CD4-positive, CD25-positive, alpha-beta regulatory T cell (primary cell): ENCODE data around the gene PTPRN2. TPM values are rescaled to one million over a fixed set of nuclear protein-coding genes. Genes with fewer than 3 reads are reported as not detected.

Source experiments
- ATAC-seq, 2 donors: fragments of 150-1000 bp; cut with Tn5 transposase; one replicate each; pipeline ENCODE4 v1.10.0; 2021; ENCODE audit warnings: low read depth in 2 of 2, moderate number of reproducible peaks in 2 of 2, moderate library complexity in 1 of 2
- DNase-seq, 3 donors: peaks; one replicate each; pipeline versions ENCODE4 v3.0.0 to v3.0.0-alpha.2; 2012 to 2022; ENCODE audit warnings: mixed read lengths in 1 of 3
- H3K27ac ChIP-seq: one replicate; pipeline ENCODE4 v1.7.0; 2013; ENCODE audit warnings: mild to moderate bottlenecking, low read length; ENCODE audit not compliant: insufficient read depth, poor library complexity, severe bottlenecking
- H3K27me3 ChIP-seq: one replicate; pipeline ENCODE4 v1.7.0; 2013; ENCODE audit warnings: low read length; ENCODE audit not compliant: control insufficient read depth, insufficient read depth
- H3K36me3 ChIP-seq: one replicate; pipeline ENCODE4 v1.7.0; 2013; ENCODE audit warnings: mild to moderate bottlenecking, low read length, moderate library complexity; ENCODE audit not compliant: control insufficient read depth, insufficient read depth
- H3K4me1 ChIP-seq: 2 replicates; pipeline ENCODE4 v1.7.0; 2013; ENCODE audit warnings: mild to moderate bottlenecking, low read length; ENCODE audit not compliant: insufficient read depth, control insufficient read depth, poor library complexity, severe bottlenecking
- H3K4me3 ChIP-seq: one replicate; pipeline ENCODE4 v1.7.0; 2013; ENCODE audit warnings: low read depth, mild to moderate bottlenecking, low read length, moderate library complexity
- H3K9me3 ChIP-seq, 2 experiments: 1 replicate in 1 of 2; 2 replicates in 1 of 2; pipeline ENCODE4 v1.7.0; 2013; ENCODE audit warnings: low read length in 2 of 2, mild to moderate bottlenecking in 1 of 2, moderate library complexity in 1 of 2; ENCODE audit not compliant: control insufficient read depth in 2 of 2
- H3K27ac Mint-ChIP-seq, 3 donors: one replicate each; pipeline ENCODE4 v1.8.0; 2020 to 2022; ENCODE audit warnings: mild to moderate bottlenecking in 3 of 3, mixed read lengths in 3 of 3, moderate library complexity in 2 of 3
- H3K27me3 Mint-ChIP-seq: one replicate; pipeline ENCODE4 v1.8.0; 2022; ENCODE audit warnings: mild to moderate bottlenecking, mixed read lengths
- H3K36me3 Mint-ChIP-seq: one replicate; pipeline ENCODE4 v1.8.0; 2020; ENCODE audit warnings: mixed read lengths
- H3K4me1 Mint-ChIP-seq, 4 donors: one replicate each; pipeline ENCODE4 v1.8.0; 2020 to 2022; ENCODE audit warnings: mixed read lengths in 4 of 4, mild to moderate bottlenecking in 1 of 4
- H3K4me3 Mint-ChIP-seq, 4 donors: one replicate each; pipeline ENCODE4 v1.8.0; 2020 to 2022; ENCODE audit warnings: mild to moderate bottlenecking in 4 of 4, mixed read lengths in 4 of 4, moderate library complexity in 3 of 4
- H3K9me3 Mint-ChIP-seq, 7 donors: one replicate each; pipeline ENCODE4 v1.8.0; 2020 to 2022; ENCODE audit warnings: mixed read lengths in 7 of 7, mild to moderate bottlenecking in 3 of 7, moderate library complexity in 2 of 7
- polyA plus RNA-seq, 4 donors: library from polyadenylated mRNA; unstranded; fragments of 300-500 nt; fragmentation: Illumina TruSeq; gene quantifications; one replicate each; pipeline ENCODE4 v1.2.3, GENCODE V29; 2021
- total RNA-seq: library from RNA; stranded (reverse); gene quantifications from one replicate; pipeline ENCODE4 v1.2.3, GENCODE V29; 2022

Gene PTPRN2
- total and polyA plus RNA-seq, 5 donors from 2014 or later: 1.6 to 4.7 (median 2.7) TPM

- Histone ChIP-seq H3K27me3 (no peaks in the 10 kb centered on the region), H3K4me3 (no peak overlapping the region), H3K9me3 (no peaks in the 10 kb centered on the region), H3K27ac (no peak overlapping the region), H3K4me1 (no peaks in the 10 kb centered on the region), H3K36me3 (no peaks in the 10 kb centered on the region)
- no peaks in the 10 kb centered on the region for H3K9me3 Mint-ChIP-seq
- ATAC-seq: no peak
- no peaks in the 10 kb centered on the region for H3K4me1 Mint-ChIP-seq
- no peaks in the 10 kb centered on the region for H3K36me3 Mint-ChIP-seq
- no peak overlapping the region for H3K27ac Mint-ChIP-seq
- H3K4me3 Mint-ChIP-seq: no peak overlapping the region
- no peak for DNase-seq
- H3K27me3 Mint-ChIP-seq: peaks cover 5% of the 10 kb centered on the region
These were observed 792.4 kb downstream of the PTPRN2 start for GRCh38 chr7:157795199-157795598.

- Mint-ChIP-seq H3K4me1 (no peaks in the 10 kb centered on the region), H3K36me3 (no peaks in the 10 kb centered on the region), H3K27me3 (peaks cover 5% of the 10 kb centered on the region), H3K9me3 (no peaks in the 10 kb centered on the region), H3K4me3 (no peak overlapping the region), H3K27ac (no peak overlapping the region)
- DNase-seq (no peak), ATAC-seq (no peak)
- Histone ChIP-seq H3K4me3 (no peak overlapping the region), H3K27ac (no peak overlapping the region), H3K9me3 (no peaks in the 10 kb centered on the region), H3K36me3 (no peaks in the 10 kb centered on the region), H3K4me1 (no peaks in the 10 kb centered on the region), H3K27me3 (no peaks in the 10 kb centered on the region)
These were observed 792.9 kb downstream of the PTPRN2 start for GRCh38 chr7:157794746-157795065.

DNA sequence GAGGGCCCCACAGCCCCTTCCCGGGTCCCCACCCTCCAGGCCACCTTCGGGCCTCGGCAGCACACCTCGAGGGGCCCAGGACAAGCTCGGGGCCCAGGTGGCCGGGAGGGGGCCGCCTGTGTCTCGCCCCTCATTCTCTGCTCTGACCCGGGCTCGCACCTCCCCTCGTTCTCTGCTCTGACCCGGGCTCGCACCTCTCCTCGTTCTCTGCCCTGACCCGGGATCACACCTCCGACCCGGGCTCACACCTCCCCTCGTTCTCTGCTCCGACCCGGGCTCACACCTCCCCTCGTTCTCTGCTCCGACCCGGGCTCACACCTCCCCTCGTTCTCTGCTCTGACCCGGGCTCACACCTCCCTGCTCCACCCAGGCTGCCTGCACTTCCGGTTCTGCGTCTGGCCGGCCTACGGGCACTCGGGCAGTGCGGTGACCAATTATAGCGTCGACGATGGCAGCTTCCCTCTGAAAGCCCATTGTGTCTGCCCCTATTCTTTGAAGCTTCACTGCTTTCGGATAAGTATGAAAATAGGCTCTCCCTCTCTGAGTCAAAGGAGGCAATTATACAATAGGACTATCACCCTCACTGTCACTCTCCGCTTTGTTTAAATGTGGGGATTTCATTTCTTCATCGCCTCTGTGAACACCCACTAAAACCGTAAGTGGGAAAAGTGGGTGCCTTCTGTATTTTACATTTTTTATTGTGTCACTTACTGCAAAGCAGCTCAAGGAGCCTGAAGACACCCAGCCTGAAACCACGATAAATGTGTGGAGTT lies 793.5 kb downstream of the PTPRN2 start:
- Histone ChIP-seq H3K9me3 (no peaks in the 10 kb centered on the region), H3K4me3 (no peak overlapping the region), H3K27ac (no peak overlapping the region), H3K4me1 (no peaks in the 10 kb centered on the region), H3K36me3 (no peaks in the 10 kb centered on the region), H3K27me3 (no peaks in the 10 kb centered on the region)
- H3K9me3 Mint-ChIP-seq: no peaks in the 10 kb centered on the region
- ATAC-seq (no peak), DNase-seq (no peak)
- H3K27ac Mint-ChIP-seq: no peak overlapping the region
- no peaks in the 10 kb centered on the region for H3K4me1 Mint-ChIP-seq
- H3K4me3 Mint-ChIP-seq: no peak overlapping the region
- no peaks in the 10 kb centered on the region for H3K36me3 Mint-ChIP-seq
- peaks cover 3% of the 10 kb centered on the region for H3K27me3 Mint-ChIP-seq

- H3K9me3 Mint-ChIP-seq: no peaks in the 10 kb centered on the region
- no peaks in the 10 kb centered on the region for H3K36me3 Mint-ChIP-seq
These were observed 794.6 kb downstream of the PTPRN2 start for GRCh38 chr7:157793087-157793353.

GRCh38 chr7:157792241-157793086 lies 795.2 kb downstream of the PTPRN2 start:
- Histone ChIP-seq H3K27ac (no peak overlapping the region), H3K4me3 (no peak overlapping the region), H3K9me3 (no peaks in the 10 kb centered on the region), H3K36me3 (no peaks in the 10 kb centered on the region), H3K27me3 (no peaks in the 10 kb centered on the region), H3K4me1 (no peaks in the 10 kb centered on the region)
- Mint-ChIP-seq H3K4me1 (peaks cover 0 to 2% (median 0%) of the 10 kb centered on the region in 4 donors), H3K36me3 (no peaks in the 10 kb centered on the region), H3K27ac (no peak overlapping the region), H3K27me3 (no peaks in the 10 kb centered on the region), H3K9me3 (no peaks in the 10 kb centered on the region), H3K4me3 (no peak overlapping the region)
- DNase-seq (no peak), ATAC-seq (no peak)

More at GRCh38 chr7:157793087-157793353, 794.6 kb downstream of the PTPRN2 start:
- no peak overlapping the region for H3K27ac ChIP-seq
- H3K27ac Mint-ChIP-seq: no peak overlapping the region
- no peak overlapping the region for H3K4me3 Mint-ChIP-seq
- ATAC-seq: no peak
- H3K4me3 ChIP-seq: no peak overlapping the region
- H3K4me1 Mint-ChIP-seq: peaks cover 0 to 2% (median 0%) of the 10 kb centered on the region in 4 donors
- no peak for DNase-seq
- no peaks in the 10 kb centered on the region for H3K9me3 ChIP-seq
- no peaks in the 10 kb centered on the region for H3K36me3 ChIP-seq
- no peaks in the 10 kb centered on the region for H3K27me3 Mint-ChIP-seq
- no peaks in the 10 kb centered on the region for H3K4me1 ChIP-seq
- no peaks in the 10 kb centered on the region for H3K27me3 ChIP-seq

GRCh38 chr7:157791666-157792065 lies 796.0 kb downstream of the PTPRN2 start:
- Mint-ChIP-seq H3K4me1 (peaks cover 0 to 2% (median 0%) of the 10 kb centered on the region in 4 donors), H3K27ac (no peak overlapping the region), H3K36me3 (no peaks in the 10 kb centered on the region), H3K4me3 (no peak overlapping the region), H3K9me3 (no peaks in the 10 kb centered on the region), H3K27me3 (no peaks in the 10 kb centered on the region)
- H3K4me3 ChIP-seq: no peak overlapping the region
- DNase-seq (no peak), ATAC-seq (no peak)
- H3K27ac ChIP-seq: no peak overlapping the region
- no peaks in the 10 kb centered on the region for H3K36me3 ChIP-seq
- H3K27me3 ChIP-seq: no peaks in the 10 kb centered on the region
- no peaks in the 10 kb centered on the region for H3K4me1 ChIP-seq
- H3K9me3 ChIP-seq: no peaks in the 10 kb centered on the region

GRCh38 chr7:157791261-157791660 lies 796.4 kb downstream of the PTPRN2 start:
- H3K27ac Mint-ChIP-seq: no peak overlapping the region
- no peak for ATAC-seq
- no peaks in the 10 kb centered on the region for H3K27me3 Mint-ChIP-seq
- H3K27ac ChIP-seq: no peak overlapping the region
- peaks cover 0 to 2% (median 0%) of the 10 kb centered on the region in 4 donors for H3K4me1 Mint-ChIP-seq
- DNase-seq: no peak
- no peaks in the 10 kb centered on the region for H3K36me3 ChIP-seq
- no peaks in the 10 kb centered on the region for H3K36me3 Mint-ChIP-seq
- H3K4me3 Mint-ChIP-seq: no peak overlapping the region
- H3K9me3 Mint-ChIP-seq: no peaks in the 10 kb centered on the region
- H3K4me1 ChIP-seq: no peaks in the 10 kb centered on the region
- no peaks in the 10 kb centered on the region for H3K9me3 ChIP-seq
- no peak overlapping the region for H3K4me3 ChIP-seq
- no peaks in the 10 kb centered on the region for H3K27me3 ChIP-seq

DNA sequence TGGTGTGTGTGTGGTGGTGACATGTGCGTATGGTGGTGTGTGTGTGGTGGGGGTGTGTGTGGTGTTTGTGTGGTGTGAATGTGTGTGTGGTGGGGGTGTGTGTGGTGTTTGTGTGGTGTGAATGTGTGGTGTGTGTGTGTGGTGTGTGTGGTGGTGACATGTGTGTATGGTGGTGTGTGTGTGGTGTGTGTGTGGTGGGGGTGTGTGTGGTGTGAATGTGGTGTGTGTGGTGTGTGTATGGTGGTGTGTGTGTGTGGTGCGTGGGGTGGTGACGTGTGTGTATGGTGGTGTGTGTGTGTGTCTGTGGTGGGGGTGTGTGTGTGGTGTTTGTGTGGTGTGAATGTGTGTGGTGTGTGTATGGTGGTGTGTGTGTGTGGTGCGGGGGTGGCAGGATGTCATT lies 797.7 kb downstream of the PTPRN2 start:
- Histone ChIP-seq H3K36me3 (no peaks in the 10 kb centered on the region), H3K9me3 (no peaks in the 10 kb centered on the region), H3K27me3 (no peaks in the 10 kb centered on the region), H3K27ac (no peak overlapping the region), H3K4me1 (no peaks in the 10 kb centered on the region), H3K4me3 (no peak overlapping the region)
- DNase-seq (no peak), ATAC-seq (no peak)
- peaks cover 0 to 2% (median 0%) of the 10 kb centered on the region in 4 donors for H3K4me1 Mint-ChIP-seq
- H3K9me3 Mint-ChIP-seq: no peaks in the 10 kb centered on the region
- H3K27ac Mint-ChIP-seq: no peak overlapping the region
- no peak overlapping the region for H3K4me3 Mint-ChIP-seq
- no peaks in the 10 kb centered on the region for H3K27me3 Mint-ChIP-seq
- H3K36me3 Mint-ChIP-seq: no peaks in the 10 kb centered on the region
